Tibial nerve (tissue), 4 donors: ENCODE data around the gene CD74.

Source experiments
- CTCF ChIP-seq, 5 experiments: fragments of 200-600 bp in 3 of 5; fragments of 450-650 bp in 2 of 5; sonication (generic) in 3 of 5; IDR thresholded peaks; one replicate each; pipeline ENCODE4 v1.5.1; 2016 to 2019; ENCODE audit warnings: antibody characterized with exemption in 5 of 5, mild to moderate bottlenecking in 3 of 5, moderate library complexity in 2 of 5
- EP300 ChIP-seq, 2 donors: sonication (generic); formaldehyde crosslinking; IDR thresholded peaks; one replicate each; pipeline ENCODE4 v1.6.1; 2017; ENCODE audit warnings: antibody characterized with exemption in 2 of 2, mild to moderate bottlenecking in 1 of 2

GRCh38 chr5:150399524-150400211 lies 13.0 kb downstream of the CD74 start:
- TF ChIP-seq CTCF (IDR thresholded peaks at IDR 0.05) = no peak
- TF ChIP-seq EP300 (IDR thresholded peaks at IDR 0.05) = no peak
